ENCODE results near the gene ST3GAL6.

- TF ChIP-seq, protein P1, sequence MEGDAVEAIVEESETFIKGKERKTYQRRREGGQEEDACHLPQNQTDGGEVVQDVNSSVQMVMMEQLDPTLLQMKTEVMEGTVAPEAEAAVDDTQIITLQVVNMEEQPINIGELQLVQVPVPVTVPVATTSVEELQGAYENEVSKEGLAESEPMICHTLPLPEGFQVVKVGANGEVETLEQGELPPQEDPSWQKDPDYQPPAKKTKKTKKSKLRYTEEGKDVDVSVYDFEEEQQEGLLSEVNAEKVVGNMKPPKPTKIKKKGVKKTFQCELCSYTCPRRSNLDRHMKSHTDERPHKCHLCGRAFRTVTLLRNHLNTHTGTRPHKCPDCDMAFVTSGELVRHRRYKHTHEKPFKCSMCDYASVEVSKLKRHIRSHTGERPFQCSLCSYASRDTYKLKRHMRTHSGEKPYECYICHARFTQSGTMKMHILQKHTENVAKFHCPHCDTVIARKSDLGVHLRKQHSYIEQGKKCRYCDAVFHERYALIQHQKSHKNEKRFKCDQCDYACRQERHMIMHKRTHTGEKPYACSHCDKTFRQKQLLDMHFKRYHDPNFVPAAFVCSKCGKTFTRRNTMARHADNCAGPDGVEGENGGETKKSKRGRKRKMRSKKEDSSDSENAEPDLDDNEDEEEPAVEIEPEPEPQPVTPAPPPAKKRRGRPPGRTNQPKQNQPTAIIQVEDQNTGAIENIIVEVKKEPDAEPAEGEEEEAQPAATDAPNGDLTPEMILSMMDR (IDR thresholded peaks at IDR 0.05; ENCODE audit: low read depth, low read length, poor library complexity, severe bottlenecking), result no peak
- TF ChIP-seq EZH2phosphoT487 (IDR thresholded peaks at IDR 0.05; ENCODE audit: borderline replicate concordance, low read length), result no peak
These were observed 30.8 kb downstream of the ST3GAL6 start for GRCh38 chr3:98793971-98794370.

Data from DOHH2 (cell line).